Measurements from ENCODE around the gene MED26.

DNA sequence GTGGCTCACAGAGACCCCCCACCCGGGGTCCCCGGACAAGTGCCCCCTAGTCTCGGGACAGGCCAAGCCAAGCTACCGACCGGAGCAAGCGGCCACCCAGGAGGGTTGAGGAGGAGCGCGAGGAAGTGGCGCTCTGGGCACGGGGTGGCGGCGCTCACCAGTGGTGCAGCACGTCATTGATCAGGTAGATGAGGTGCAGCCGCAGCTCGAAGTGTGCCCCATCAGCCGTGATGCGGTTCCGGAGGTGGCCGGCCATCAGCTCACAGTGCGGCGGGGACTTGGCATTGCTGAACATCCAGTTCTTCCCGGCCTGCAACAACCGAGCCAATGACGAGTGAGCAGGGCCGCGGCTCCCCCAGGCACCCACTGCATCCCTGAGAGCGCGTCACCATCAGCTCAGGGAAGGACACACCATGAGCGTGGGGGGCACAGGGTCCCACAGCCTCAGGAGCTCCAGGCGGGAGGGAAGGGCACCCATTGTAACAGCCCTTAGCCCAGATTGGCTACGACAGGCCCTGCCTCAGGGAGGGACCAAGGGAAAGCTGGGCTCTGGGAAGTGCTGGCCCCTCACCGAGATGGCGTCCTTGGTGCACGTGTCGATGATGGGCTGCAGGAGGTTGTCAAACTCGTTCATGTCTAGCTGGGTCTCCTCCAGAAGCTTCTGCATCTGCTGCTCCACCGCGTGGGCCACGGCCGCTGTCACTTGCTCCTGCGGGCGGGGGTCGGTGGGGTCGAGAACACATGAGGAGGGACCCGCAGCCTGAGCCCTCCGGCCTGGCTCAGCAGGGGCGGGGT, 95.4 kb downstream of the MED26 start:
- TF ChIP-seq, protein P1, sequence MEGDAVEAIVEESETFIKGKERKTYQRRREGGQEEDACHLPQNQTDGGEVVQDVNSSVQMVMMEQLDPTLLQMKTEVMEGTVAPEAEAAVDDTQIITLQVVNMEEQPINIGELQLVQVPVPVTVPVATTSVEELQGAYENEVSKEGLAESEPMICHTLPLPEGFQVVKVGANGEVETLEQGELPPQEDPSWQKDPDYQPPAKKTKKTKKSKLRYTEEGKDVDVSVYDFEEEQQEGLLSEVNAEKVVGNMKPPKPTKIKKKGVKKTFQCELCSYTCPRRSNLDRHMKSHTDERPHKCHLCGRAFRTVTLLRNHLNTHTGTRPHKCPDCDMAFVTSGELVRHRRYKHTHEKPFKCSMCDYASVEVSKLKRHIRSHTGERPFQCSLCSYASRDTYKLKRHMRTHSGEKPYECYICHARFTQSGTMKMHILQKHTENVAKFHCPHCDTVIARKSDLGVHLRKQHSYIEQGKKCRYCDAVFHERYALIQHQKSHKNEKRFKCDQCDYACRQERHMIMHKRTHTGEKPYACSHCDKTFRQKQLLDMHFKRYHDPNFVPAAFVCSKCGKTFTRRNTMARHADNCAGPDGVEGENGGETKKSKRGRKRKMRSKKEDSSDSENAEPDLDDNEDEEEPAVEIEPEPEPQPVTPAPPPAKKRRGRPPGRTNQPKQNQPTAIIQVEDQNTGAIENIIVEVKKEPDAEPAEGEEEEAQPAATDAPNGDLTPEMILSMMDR (IDR thresholded peaks at IDR 0.05), result no peak
- no peak for TF ChIP-seq POLR2A (IDR thresholded peaks at IDR 0.05)
